ENCODE data around the gene DNAJC28. TPM values are rescaled to one million over a fixed set of nuclear protein-coding genes. Genes with fewer than 3 reads are reported as not detected.
"Not testable (repeated sequence)": the region's sequence is repeated elsewhere in the genome, so short reads cannot be mapped to it uniquely, and the experiment has no call there.

The DNAJC28 gene, protein sequence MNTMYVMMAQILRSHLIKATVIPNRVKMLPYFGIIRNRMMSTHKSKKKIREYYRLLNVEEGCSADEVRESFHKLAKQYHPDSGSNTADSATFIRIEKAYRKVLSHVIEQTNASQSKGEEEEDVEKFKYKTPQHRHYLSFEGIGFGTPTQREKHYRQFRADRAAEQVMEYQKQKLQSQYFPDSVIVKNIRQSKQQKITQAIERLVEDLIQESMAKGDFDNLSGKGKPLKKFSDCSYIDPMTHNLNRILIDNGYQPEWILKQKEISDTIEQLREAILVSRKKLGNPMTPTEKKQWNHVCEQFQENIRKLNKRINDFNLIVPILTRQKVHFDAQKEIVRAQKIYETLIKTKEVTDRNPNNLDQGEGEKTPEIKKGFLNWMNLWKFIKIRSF
- total RNA-seq, result 2.8 TPM

DNA sequence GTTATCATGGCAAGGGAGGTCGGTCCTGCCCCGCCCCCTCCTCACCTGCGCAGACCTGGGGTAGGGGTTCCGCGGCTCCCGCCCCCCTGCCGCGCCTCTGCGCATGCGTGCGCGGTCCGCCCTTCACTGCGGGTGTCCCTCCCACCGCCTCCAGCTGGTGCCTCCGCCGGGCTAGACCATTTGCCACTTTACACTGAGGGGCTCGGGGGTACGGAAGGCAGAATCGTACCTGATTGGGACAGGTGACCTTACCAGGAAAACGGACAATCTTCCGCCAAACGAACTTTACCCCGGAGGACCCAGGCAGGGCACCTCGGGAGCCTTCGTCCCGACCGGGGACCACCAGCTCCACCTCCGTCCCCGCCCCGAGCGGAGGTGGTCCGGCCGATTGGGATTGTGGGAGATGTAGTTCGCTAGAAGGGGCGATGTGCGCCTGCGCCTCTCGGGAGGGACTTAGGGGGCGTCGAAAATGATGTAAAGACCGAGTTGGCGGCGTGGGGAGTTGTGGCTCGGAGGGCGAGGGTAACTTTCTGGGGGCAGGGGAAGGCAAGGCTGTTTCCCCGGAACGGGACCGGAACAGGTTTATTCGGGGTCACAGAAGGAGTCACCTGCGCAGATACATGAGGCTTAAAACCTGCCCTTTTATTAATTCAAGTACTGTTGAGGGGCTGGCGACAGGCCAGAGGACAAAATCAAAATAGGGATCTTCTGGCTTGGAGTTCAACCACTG lies at the start of gene DNAJC28:
TSS of gene DNAJC28 (minus strand) at position 344 of the 730 bp plus-strand sequence. CDS start 2,323 bp downstream, outside the sequence.
- peak; percentile 98 for DNase-seq

- no peak for DNase-seq
Measured at GRCh38 chr21:33541105-33541711, 49.7 kb upstream of the DNAJC28 start.

DNA sequence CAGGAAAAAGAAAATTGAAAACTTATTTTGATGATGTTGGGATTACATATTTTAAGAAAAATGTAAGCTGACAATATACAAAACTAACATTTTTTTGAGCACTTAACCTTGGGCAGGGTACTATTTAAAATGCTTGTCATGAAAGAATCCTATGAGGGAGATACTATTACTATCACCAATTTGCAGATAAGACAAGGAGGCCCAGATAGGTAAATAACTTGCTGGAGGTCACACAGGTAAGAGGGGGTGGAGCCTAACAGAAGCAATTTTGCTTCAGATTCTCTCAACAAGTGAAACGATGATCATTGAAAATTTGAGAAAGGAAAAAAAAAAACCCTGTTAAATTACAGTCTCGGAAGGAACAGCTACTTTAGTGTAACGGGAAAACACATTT lies 49.2 kb upstream of the DNAJC28 start:
- no peak for DNase-seq

- no peak for DNase-seq
Measured at GRCh38 chr21:33539616-33540015, 48.1 kb upstream of the DNAJC28 start.

GRCh38 chr21:33537212-33537611 lies 45.7 kb upstream of the DNAJC28 start:
- no peak for DNase-seq

DNA sequence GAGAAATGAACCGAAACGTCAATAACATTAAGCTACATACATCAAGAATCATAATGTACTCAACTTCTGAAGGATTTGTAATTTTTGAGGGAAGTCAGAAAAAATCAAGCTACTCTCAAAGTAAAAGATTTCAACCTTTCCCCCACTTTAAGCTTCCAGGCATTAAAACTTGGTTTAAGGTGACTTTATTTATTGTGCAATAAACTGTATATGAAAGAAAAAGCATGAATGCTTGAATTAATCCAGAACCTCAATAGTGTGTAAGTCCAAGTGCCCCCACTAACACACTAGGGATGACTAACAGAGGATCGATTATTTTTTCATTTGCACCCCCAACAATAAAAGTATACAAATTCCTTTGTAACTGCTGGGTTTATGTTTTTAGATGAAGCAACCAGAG lies 39.5 kb upstream of the DNAJC28 start:
- DNase-seq, result no peak

- no peak for DNase-seq
Measured at GRCh38 chr21:33522953-33523349, 31.4 kb upstream of the DNAJC28 start.

DNA sequence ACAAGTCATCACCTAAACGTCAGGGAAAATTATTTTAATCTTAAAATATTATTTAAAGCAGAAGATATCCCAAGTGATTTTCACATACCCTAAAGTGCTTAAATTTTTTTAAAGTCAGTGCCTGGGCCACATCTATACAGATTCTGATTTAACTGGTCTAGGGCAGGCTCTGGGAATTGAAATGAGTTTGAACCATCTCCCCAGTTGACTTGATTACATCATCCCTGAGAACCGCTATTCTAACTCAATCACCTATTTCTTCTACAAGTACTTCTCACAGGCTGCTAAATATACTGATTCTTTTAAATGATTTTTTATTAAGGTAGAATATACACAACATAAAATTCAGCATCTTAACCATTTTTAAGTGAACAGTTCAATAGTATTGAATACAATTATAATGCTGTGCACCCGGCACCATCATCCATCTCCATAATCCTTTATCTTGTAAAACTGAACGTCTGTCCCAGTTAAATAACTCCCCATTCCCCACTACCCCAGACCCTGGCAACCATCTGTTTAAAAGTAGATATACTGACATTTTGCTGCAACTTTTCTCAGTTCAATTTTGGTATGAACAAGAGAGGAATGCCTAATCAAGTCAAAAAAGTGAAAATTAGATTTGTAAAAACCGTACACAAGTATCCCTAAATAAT lies 30.9 kb upstream of the DNAJC28 start:
- no peak for DNase-seq

DNA sequence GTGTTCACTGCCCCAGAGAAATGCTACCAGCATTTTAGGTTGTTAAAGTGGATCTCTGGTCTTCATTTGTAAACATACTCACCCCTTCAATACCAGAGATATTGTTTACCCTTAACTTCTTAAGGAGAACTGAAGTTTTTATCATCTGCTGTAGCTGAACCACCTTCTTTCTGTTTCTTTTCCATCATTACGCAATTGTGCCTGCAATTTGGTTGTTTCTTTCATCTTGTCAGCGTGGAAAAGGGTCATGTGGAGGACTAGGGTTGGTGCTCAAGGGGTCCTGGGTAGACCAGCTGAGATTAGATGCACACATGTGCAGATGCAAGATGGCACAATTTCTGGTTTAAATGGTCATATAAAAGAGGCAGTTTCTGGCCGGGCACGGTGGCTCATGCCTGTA lies 27.4 kb upstream of the DNAJC28 start:
- DNase-seq, result no peak

- DNase-seq, result no peak
Measured at GRCh38 chr21:33514229-33514628, 22.7 kb upstream of the DNAJC28 start.

GRCh38 chr21:33512481-33512880 lies 21.0 kb upstream of the DNAJC28 start:
- no peak for DNase-seq

DNA sequence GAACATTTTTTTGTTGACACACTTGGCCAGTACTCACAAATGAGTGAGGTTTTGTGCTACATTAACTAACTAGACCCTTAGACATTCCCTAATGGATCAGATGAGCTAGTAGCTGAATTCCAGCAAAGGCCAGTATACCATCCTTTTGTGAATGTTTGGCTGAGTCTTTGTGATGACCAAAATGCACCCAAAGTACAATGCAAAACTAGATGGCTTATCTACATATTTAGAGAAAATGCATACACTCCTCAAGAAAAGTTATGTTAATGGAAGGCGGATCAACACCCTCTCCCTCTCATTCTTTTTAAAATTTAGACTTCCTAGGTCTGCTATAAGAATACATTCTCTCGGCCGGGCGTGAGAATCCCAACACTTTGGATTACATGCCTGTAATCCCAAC lies 20.1 kb upstream of the DNAJC28 start:
- no peak for DNase-seq

DNA sequence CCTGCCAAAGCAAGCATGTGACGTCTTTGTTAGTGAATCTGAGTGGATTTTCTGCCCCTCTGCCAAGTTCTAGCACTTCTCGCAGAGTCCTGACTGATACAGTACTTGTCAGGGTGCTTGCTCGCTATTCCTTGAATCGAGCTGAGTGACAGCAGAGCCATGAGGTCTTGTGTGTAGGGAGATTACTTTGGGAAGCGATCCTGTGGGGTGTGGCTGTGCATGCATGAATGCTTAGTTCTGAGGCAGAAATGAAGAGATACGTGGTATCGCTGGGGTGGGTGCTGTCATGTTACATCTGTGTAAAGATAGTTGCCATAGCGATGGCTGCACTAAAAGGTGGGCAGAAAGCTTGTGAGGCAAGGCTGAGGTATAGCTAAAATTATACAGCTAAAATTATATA lies 19.3 kb upstream of the DNAJC28 start:
- DNase-seq, result peak; percentile 2

DNA sequence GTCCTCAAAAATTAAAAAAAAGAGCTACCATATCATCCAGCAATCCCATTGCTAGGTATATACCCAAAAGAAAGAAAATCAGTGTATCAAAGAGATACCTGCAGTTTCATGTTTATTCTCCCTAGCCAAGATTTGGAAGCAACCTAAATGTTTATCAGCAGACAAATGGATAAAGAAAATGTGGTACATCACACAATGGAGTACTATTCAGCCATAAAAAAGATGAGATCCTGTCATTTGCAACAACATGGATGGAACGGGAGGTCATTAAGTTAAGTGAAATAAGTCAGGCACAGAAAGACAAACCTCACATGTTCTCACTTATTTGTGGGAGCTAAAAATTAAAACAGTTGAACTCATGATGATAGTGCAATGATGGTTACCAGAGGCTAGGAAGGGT lies 15.5 kb upstream of the DNAJC28 start:
- DNase-seq, result not testable (repeated sequence)

DNA sequence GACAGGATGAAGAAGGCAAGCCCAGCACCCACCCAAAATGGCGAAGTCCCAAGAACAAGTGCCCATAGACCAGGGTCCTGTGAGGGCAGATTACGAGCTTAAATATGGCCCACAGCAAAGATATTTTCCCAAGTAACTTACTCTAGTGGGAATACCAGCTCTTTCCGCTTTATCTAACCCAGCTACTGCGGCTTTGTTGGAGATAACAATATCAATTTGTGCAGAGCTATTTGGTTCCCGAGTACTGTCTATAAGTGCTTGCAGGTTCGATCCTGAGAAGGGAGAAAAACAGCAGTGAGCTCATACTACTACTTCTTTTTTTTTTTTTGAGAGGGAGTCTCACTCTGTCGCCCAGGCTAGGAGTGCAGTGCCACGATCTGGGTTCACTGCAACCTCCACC lies 14.3 kb upstream of the DNAJC28 start:
- no peak for DNase-seq

DNA sequence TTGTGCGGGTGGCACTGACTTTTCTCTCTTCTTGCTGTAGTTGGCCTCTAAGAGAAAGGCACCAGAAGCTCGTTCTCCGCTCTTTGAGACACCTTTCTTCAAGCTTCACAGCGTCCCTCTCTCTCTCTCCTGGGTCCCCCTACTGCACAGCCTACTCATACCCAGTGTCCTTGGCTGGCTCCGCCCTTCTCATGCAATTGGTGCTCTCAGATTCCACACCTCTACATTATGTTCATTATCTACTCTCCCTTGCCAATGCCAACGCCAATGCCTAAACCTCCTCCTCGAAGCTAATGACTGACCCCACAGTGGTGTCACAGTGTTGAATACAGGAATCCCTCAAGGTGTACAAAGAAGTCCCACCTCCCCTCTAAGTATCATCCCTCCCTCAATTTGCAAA lies 4.8 kb upstream of the DNAJC28 start:
- no peak for DNase-seq

DNA sequence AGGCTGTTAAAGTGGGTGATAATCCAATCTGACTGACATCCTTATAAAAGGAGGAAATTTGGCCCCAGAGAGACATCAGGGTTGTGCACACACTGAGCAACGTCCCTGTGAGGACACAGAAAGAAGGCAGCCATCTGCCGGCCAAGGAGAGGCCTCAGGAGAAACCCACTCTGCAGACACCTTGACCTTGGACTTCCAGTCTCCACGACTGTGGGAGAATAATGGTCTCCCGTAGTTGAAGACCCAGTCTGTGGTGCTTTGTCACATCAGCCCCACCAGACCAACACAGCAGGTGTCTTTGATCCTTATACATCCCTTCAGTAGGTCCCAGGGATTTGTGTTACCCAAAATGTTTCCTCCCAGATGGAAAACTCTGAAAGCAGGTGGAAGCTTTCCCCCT lies 4.2 kb upstream of the DNAJC28 start:
- no peak for DNase-seq

- no peak for DNase-seq
Measured at GRCh38 chr21:33493756-33494155, 2.2 kb upstream of the DNAJC28 start.

DNA sequence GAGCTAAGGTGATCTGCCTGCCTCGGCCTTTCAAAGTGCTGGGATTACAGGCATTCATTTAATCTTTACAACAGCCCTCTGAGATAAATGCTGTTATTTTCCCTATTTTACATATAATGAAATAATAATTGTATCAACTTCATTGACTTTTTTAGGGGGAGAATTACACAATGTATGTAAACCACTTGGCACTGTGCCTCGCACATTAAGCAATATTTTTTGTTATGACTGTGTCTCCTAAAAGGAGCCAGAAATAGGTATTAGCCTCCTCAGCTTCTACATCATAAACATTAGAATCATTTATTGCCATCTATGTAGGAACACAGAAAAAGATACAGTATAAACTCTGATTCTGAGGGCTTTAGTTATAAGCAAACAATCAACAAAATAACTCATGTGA lies 1.1 kb upstream of the DNAJC28 start:
- DNase-seq, result no peak

- DNase-seq, result no peak
Measured at GRCh38 chr21:33490991-33491372, 534 bp downstream of the DNAJC28 start.

GRCh38 chr21:33488936-33489335 lies 2.6 kb downstream of the DNAJC28 start:
- no peak for DNase-seq

- DNase-seq, result no peak
Measured at GRCh38 chr21:33487996-33488395, 3.5 kb downstream of the DNAJC28 start.

All from tongue (tissue), 2 donors.